ENCODE results near the gene LRRC23.
"Not testable (repeated sequence)": the region's sequence is repeated elsewhere in the genome, so short reads cannot be mapped to it uniquely, and the experiment has no call there.

LRRC23 gene

GRCh38 chr12:6902448-6902847 lies 2.2 kb upstream of the LRRC23 start:
- no peak for DNase-seq (ENCODE audit: low spot score)

- DNase-seq (ENCODE audit: low spot score): no peak
Measured at GRCh38 chr12:6903722-6904121, 900 bp upstream of the LRRC23 start.

- DNase-seq (ENCODE audit: low spot score): no peak
Measured at GRCh38 chr12:6905414-6906040, 905 bp downstream of the LRRC23 start.

GRCh38 chr12:6908141-6908540 lies 3.5 kb downstream of the LRRC23 start:
- DNase-seq (ENCODE audit: low spot score): not testable (repeated sequence)

GRCh38 chr12:6909421-6910145 lies 5.0 kb downstream of the LRRC23 start:
- DNase-seq (ENCODE audit: low spot score): no peak

- no peak for DNase-seq (ENCODE audit: low spot score)
Measured at GRCh38 chr12:6912164-6912935, 7.7 kb downstream of the LRRC23 start.

GRCh38 chr12:6914246-6914946 lies 9.8 kb downstream of the LRRC23 start, which contains the start of gene ENO2:
Gene ENO2 (plus strand): TSS chr12:6914580. CDS start chr12:6915833, 1,253 bp downstream.
- DNase-seq (ENCODE audit: low spot score): peak; percentile 85

GRCh38 chr12:6914947-6915788 lies 10.5 kb downstream of the LRRC23 start:
- DNase-seq (ENCODE audit: low spot score): peak; percentile 89

- DNase-seq (ENCODE audit: low spot score): no peak
Measured at GRCh38 chr12:6915789-6916285, 11.2 kb downstream of the LRRC23 start.

GRCh38 chr12:6916426-6917200 lies 12.0 kb downstream of the LRRC23 start:
- DNase-seq (ENCODE audit: low spot score): no peak

- DNase-seq (ENCODE audit: low spot score): no peak
Measured at GRCh38 chr12:6917491-6918231, 13.0 kb downstream of the LRRC23 start.

- DNase-seq (ENCODE audit: low spot score): no peak
Measured at GRCh38 chr12:6919588-6919987, 15.0 kb downstream of the LRRC23 start.

- DNase-seq (ENCODE audit: low spot score): no peak
Measured at GRCh38 chr12:6921539-6921938, 16.9 kb downstream of the LRRC23 start.

- DNase-seq (ENCODE audit: low spot score): no peak
Measured at GRCh38 chr12:6921996-6922946, 17.6 kb downstream of the LRRC23 start.

GRCh38 chr12:6923003-6923732 lies 18.5 kb downstream of the LRRC23 start:
- DNase-seq (ENCODE audit: low spot score): no peak

- DNase-seq (ENCODE audit: low spot score): no peak
Measured at GRCh38 chr12:6923851-6924250, 19.2 kb downstream of the LRRC23 start.

- peak; percentile 67 for DNase-seq (ENCODE audit: low spot score)
Measured at GRCh38 chr12:6925239-6925539, 20.6 kb downstream of the LRRC23 start.

Measured in ecto neural progenitor cell (in vitro differentiated cells).